CD4-positive, alpha-beta memory T cell (primary cell): ENCODE results near the gene SYMPK. TPM values are rescaled to one million over a fixed set of nuclear protein-coding genes. Genes with fewer than 3 reads are reported as not detected.
"Not testable (repeated sequence)": the region's sequence is repeated elsewhere in the genome, so short reads cannot be mapped to it uniquely, and the experiment has no call there.

ENCODE experiments used
- CTCF ChIA-PET: fragments of 350-600 bp; sonication (Branson Sonifier 250); formaldehyde crosslinking; loops from one replicate; lab custom pipeline; 2021; ENCODE audit warnings: inconsistent platforms; ENCODE audit not compliant: partially characterized antibody; lab: Charles Lee
- POLR2A ChIA-PET: fragments of 350-600 bp; sonication (Branson Sonifier 250); formaldehyde crosslinking; loops from one replicate; lab custom pipeline; 2021; ENCODE audit not compliant: partially characterized antibody; lab: Charles Lee
- DNase-seq, 5 donors: peaks; one replicate each; pipeline versions ENCODE4 v3.0.0 to v3.0.0-alpha.2; 2020 to 2022; ENCODE audit warnings: mixed read lengths in 1 of 5
- H3K27ac ChIP-seq: one replicate; pipeline ENCODE4 v1.7.0; 2013; ENCODE audit warnings: low read depth, low read length
- H3K27me3 ChIP-seq: 2 replicates; pipeline ENCODE4 v1.7.0; 2013; ENCODE audit warnings: mild to moderate bottlenecking, low read length, moderate library complexity; ENCODE audit not compliant: insufficient read depth
- H3K36me3 ChIP-seq: 2 replicates; pipeline ENCODE4 v1.7.0; 2013; ENCODE audit warnings: mild to moderate bottlenecking, low read length, moderate library complexity; ENCODE audit not compliant: insufficient read depth
- H3K4me1 ChIP-seq: 2 replicates; pipeline ENCODE4 v1.7.0; 2013; ENCODE audit warnings: mild to moderate bottlenecking, low read length, moderate library complexity; ENCODE audit not compliant: insufficient read depth
- H3K4me3 ChIP-seq, 2 donors: one replicate each; pipeline ENCODE4 v1.7.0; 2013; ENCODE audit warnings: low read length in 2 of 2, mild to moderate bottlenecking in 1 of 2
- H3K9me3 ChIP-seq, 2 donors: one replicate each; pipeline ENCODE4 v1.7.0; 2013; ENCODE audit warnings: low read length in 2 of 2, control low read depth in 1 of 2; ENCODE audit not compliant: control insufficient read depth in 1 of 2
- H3K27ac Mint-ChIP-seq, 7 donors: one replicate each; pipeline ENCODE4 v1.8.0; 2020 to 2021; ENCODE audit warnings: mixed read lengths in 7 of 7, mild to moderate bottlenecking in 6 of 7, inconsistent platforms in 3 of 7, moderate library complexity in 3 of 7
- H3K27me3 Mint-ChIP-seq, 2 donors: one replicate each; pipeline ENCODE4 v1.8.0; 2020 to 2021; ENCODE audit warnings: mixed read lengths in 2 of 2
- H3K36me3 Mint-ChIP-seq, 2 donors: one replicate each; pipeline ENCODE4 v1.8.0; 2020 to 2021; ENCODE audit warnings: mixed read lengths in 2 of 2, inconsistent platforms in 1 of 2, mild to moderate bottlenecking in 1 of 2
- H3K4me1 Mint-ChIP-seq, 4 donors: one replicate each; pipeline ENCODE4 v1.8.0; 2020 to 2021; ENCODE audit warnings: mixed read lengths in 4 of 4, mild to moderate bottlenecking in 1 of 4
- H3K4me3 Mint-ChIP-seq, 8 donors: one replicate each; pipeline ENCODE4 v1.8.0; 2020 to 2021; ENCODE audit warnings: mixed read lengths in 8 of 8, mild to moderate bottlenecking in 7 of 8, moderate library complexity in 6 of 8, inconsistent platforms in 3 of 8
- H3K9me3 Mint-ChIP-seq, 8 donors: one replicate each; pipeline ENCODE4 v1.8.0; 2020 to 2021; ENCODE audit warnings: mixed read lengths in 8 of 8, mild to moderate bottlenecking in 5 of 8, inconsistent platforms in 3 of 8, moderate library complexity in 1 of 8
- intact Hi-C: fragments of 100-400 bp; cut with micrococcal nuclease; formaldehyde crosslinking; loops from one replicate; pipeline ENCODE4 v1.15.1; 2023
- polyA plus RNA-seq, 2 donors: library from polyadenylated mRNA; unstranded; fragments of 300-500 nt; fragmentation: Illumina TruSeq; gene quantifications; one replicate each; pipeline ENCODE4 v1.2.3, GENCODE V29; 2021
- total RNA-seq, 2 experiments: library from RNA; stranded (reverse); gene quantifications; one replicate each; pipeline ENCODE4 v1.2.3, GENCODE V29; 2021

The SYMPK gene
- total and polyA plus RNA-seq, 4 experiments from 2014 or later, result 6.0 to 98.2 (median 55.7) TPM

GRCh38 chr19:45804959-45805230 lies 58.1 kb downstream of the SYMPK start:
- CTCF ChIA-PET, result interaction anchor here (0.6 to 2.9 kb wide), 2 partner anchors 13 to 35 kb away, joined by 3 to 11 read pairs; no protein-coding TSS in a partner anchor
- Histone ChIP-seq H3K27ac (no peak overlapping the region), H3K4me1 (no peaks in the 10 kb centered on the region), H3K4me3 (no peak overlapping the region), H3K9me3 (no peaks in the 10 kb centered on the region), H3K27me3 (no peaks in the 10 kb centered on the region), H3K36me3 (no peaks in the 10 kb centered on the region)
- intact Hi-C loops, result no loop called here
- Mint-ChIP-seq H3K9me3 (no peaks in the 10 kb centered on the region), H3K4me3 (no peak overlapping the region), H3K36me3 (no peaks in the 10 kb centered on the region), H3K27ac (no peak overlapping the region), H3K4me1 (no peaks in the 10 kb centered on the region), H3K27me3 (peaks cover 3 to 6% of the 10 kb centered on the region in 2 donors)
- DNase-seq, result no peak
- POLR2A ChIA-PET, result no interaction called here

GRCh38 chr19:45804140-45804958 lies 58.6 kb downstream of the SYMPK start:
- Histone ChIP-seq H3K9me3 (no peaks in the 10 kb centered on the region), H3K4me1 (no peaks in the 10 kb centered on the region), H3K27me3 (peaks cover under 1% of the 10 kb centered on the region), H3K36me3 (no peaks in the 10 kb centered on the region), H3K4me3 (no peak overlapping the region), H3K27ac (no peak overlapping the region)
- ChIA-PET CTCF (interaction anchor here (0.6 to 12.2 kb wide), 3 partner anchors 13 to 36 kb away, joined by 3 to 238 read pairs (median 11); partner anchors contain the start of gene SIX5), POLR2A (no interaction called here)
- H3K36me3 Mint-ChIP-seq, result no peaks in the 10 kb centered on the region
- H3K27me3 Mint-ChIP-seq, result peaks cover 3 to 6% of the 10 kb centered on the region in 2 donors
- no peak overlapping the region for H3K27ac Mint-ChIP-seq
- no peaks in the 10 kb centered on the region for H3K4me1 Mint-ChIP-seq
- no peak overlapping the region for H3K4me3 Mint-ChIP-seq
- no peak for DNase-seq
- intact Hi-C loops, result no loop called here
- H3K9me3 Mint-ChIP-seq, result no peaks in the 10 kb centered on the region

- H3K4me3 Mint-ChIP-seq, result no peak overlapping the region
- no peaks in the 10 kb centered on the region for H3K9me3 Mint-ChIP-seq
- H3K27me3 Mint-ChIP-seq, result peaks cover 8 to 12% of the 10 kb centered on the region in 2 donors
- intact Hi-C loops, result no loop called here
- Histone ChIP-seq H3K36me3 (no peaks in the 10 kb centered on the region), H3K27ac (no peak overlapping the region), H3K4me3 (no peak overlapping the region), H3K27me3 (peaks cover 3% of the 10 kb centered on the region), H3K9me3 (no peaks in the 10 kb centered on the region), H3K4me1 (peaks cover 4% of the 10 kb centered on the region)
- peaks cover 0 to 6% (median 4%) of the 10 kb centered on the region in 4 donors for H3K4me1 Mint-ChIP-seq
- H3K27ac Mint-ChIP-seq, result no peak overlapping the region
- POLR2A ChIA-PET, result interaction anchor here (4.2 kb wide), 1 partner anchor 31 kb away, joined by 84 read pairs; the partner anchor contains the start of gene SIX5
- DNase-seq, result no peak
- no peaks in the 10 kb centered on the region for H3K36me3 Mint-ChIP-seq
- CTCF ChIA-PET, result interaction anchor here (1.2 to 12.2 kb wide), 4 partner anchors 11 to 33 kb away, joined by 3 to 238 read pairs (median 4); partner anchors contain the start of genes RSPH6A and SIX5
Measured at GRCh38 chr19:45801603-45802175, 61.3 kb downstream of the SYMPK start.

- Histone ChIP-seq H3K4me1 (peaks cover 4% of the 10 kb centered on the region), H3K27ac (no peak overlapping the region), H3K27me3 (peaks cover 3% of the 10 kb centered on the region), H3K4me3 (no peak overlapping the region), H3K9me3 (no peaks in the 10 kb centered on the region), H3K36me3 (no peaks in the 10 kb centered on the region)
- H3K27me3 Mint-ChIP-seq, result peaks cover 11 to 15% of the 10 kb centered on the region in 2 donors
- POLR2A ChIA-PET, result interaction anchor here (1.1 to 4.2 kb wide), 2 partner anchors 15 to 30 kb away, joined by 3 to 84 read pairs; partner anchors contain the start of gene SIX5
- no peaks in the 10 kb centered on the region for H3K9me3 Mint-ChIP-seq
- DNase-seq, result no peak
- no peak overlapping the region for H3K27ac Mint-ChIP-seq
- no peak overlapping the region for H3K4me3 Mint-ChIP-seq
- intact Hi-C loops, result no loop called here
- CTCF ChIA-PET, result interaction anchor here (0.6 to 12.2 kb wide), 14 partner anchors 9 to 82 kb away, joined by 3 to 238 read pairs (median 5); partner anchors contain the start of genes FBXO46 and SIX5
- peaks cover 0 to 6% (median 4%) of the 10 kb centered on the region in 4 donors for H3K4me1 Mint-ChIP-seq
- no peaks in the 10 kb centered on the region for H3K36me3 Mint-ChIP-seq
Measured at GRCh38 chr19:45800070-45800553, 62.8 kb downstream of the SYMPK start.

GRCh38 chr19:45799541-45799940 lies 63.4 kb downstream of the SYMPK start:
- not testable (repeated sequence) for H3K4me1 ChIP-seq, H3K4me3 ChIP-seq, H3K4me3 Mint-ChIP-seq, H3K27me3 ChIP-seq, H3K9me3 ChIP-seq, H3K9me3 Mint-ChIP-seq, DNase-seq, H3K27ac ChIP-seq, H3K36me3 ChIP-seq, H3K36me3 Mint-ChIP-seq, H3K27ac Mint-ChIP-seq
- intact Hi-C loops, result loop anchor here (1.0 to 10.0 kb wide), 2 partner anchors 29 to 195 kb away; partner anchors contain the start of gene CCDC61
- Mint-ChIP-seq H3K27me3 (peaks cover 13 to 20% of the 10 kb centered on the region in 2 donors), H3K4me1 (peaks cover 4 to 10% (median 5%) of the 10 kb centered on the region in 4 donors)
- ChIA-PET POLR2A (interaction anchor here (0.8 to 4.2 kb wide), 5 partner anchors 15 to 29 kb away, joined by 3 to 84 read pairs (median 3); partner anchors contain the start of gene SIX5), CTCF (interaction anchor here (0.6 to 12.2 kb wide), 24 partner anchors 9 to 122 kb away, joined by 3 to 238 read pairs (median 4); partner anchors contain the start of genes FBXO46, MYPOP and SIX5)

GRCh38 chr19:45798995-45799517 lies 63.9 kb downstream of the SYMPK start:
- peaks cover 4 to 12% (median 6%) of the 10 kb centered on the region in 4 donors for H3K4me1 Mint-ChIP-seq
- no peak overlapping the region for H3K27ac ChIP-seq

More at GRCh38 chr19:45798995-45799517, 63.9 kb downstream of the SYMPK start:
- Histone ChIP-seq H3K4me3 (no peak overlapping the region), H3K36me3 (no peaks in the 10 kb centered on the region), H3K4me1 (peaks cover 4% of the 10 kb centered on the region), H3K9me3 (no peaks in the 10 kb centered on the region), H3K27me3 (peaks cover 7% of the 10 kb centered on the region)
- H3K27me3 Mint-ChIP-seq, result peaks cover 13 to 20% of the 10 kb centered on the region in 2 donors
- H3K9me3 Mint-ChIP-seq, result no peaks in the 10 kb centered on the region
- peak overlapping the region in 1 of 7 donors; percentile 71 for H3K27ac Mint-ChIP-seq
- DNase-seq, result peak in 4 of 5 donors; percentile 57 to 65 (median 59)
- ChIA-PET CTCF (interaction anchor here (0.9 to 12.2 kb wide), 24 partner anchors 8 to 121 kb away, joined by 3 to 238 read pairs (median 4); partner anchors contain the start of genes FBXO46, MYPOP and SIX5), POLR2A (interaction anchor here (0.8 to 4.2 kb wide), 4 partner anchors 16 to 29 kb away, joined by 3 to 84 read pairs (median 3); partner anchors contain the start of gene SIX5)
- no peak overlapping the region for H3K4me3 Mint-ChIP-seq
- H3K36me3 Mint-ChIP-seq, result no peaks in the 10 kb centered on the region
- intact Hi-C loops, result loop anchor here (1.0 to 10.0 kb wide), 2 partner anchors 29 to 196 kb away; partner anchors contain the start of gene CCDC61
